Subcutaneous abdominal adipose tissue (tissue), 5 donors: Measurements from ENCODE around the gene CPEB3.

ENCODE experiments used
- H3K27ac ChIP-seq: one replicate; pipeline ENCODE4 v1.7.0; 2013; ENCODE audit warnings: low read depth, mild to moderate bottlenecking, inconsistent platforms, low read length, moderate library complexity
- H3K27me3 ChIP-seq, 5 donors: one replicate each; pipeline ENCODE4 v1.7.0; 2013; ENCODE audit warnings: low read length in 5 of 5, inconsistent platforms in 1 of 5; ENCODE audit not compliant: control insufficient read depth in 5 of 5, insufficient read depth in 4 of 5
- H3K36me3 ChIP-seq, 5 donors: one replicate each; pipeline ENCODE4 v1.7.0; 2013; ENCODE audit warnings: low read length in 5 of 5; ENCODE audit not compliant: control insufficient read depth in 5 of 5, insufficient read depth in 5 of 5
- H3K4me1 ChIP-seq, 5 donors: one replicate each; pipeline ENCODE4 v1.7.0; 2013; ENCODE audit warnings: low read length in 5 of 5, mild to moderate bottlenecking in 3 of 5, moderate library complexity in 1 of 5; ENCODE audit not compliant: control insufficient read depth in 5 of 5, insufficient read depth in 5 of 5
- H3K4me3 ChIP-seq, 5 donors: one replicate each; pipeline ENCODE4 v1.7.0; 2013; ENCODE audit warnings: low read length in 5 of 5, low read depth in 1 of 5
- H3K9ac ChIP-seq, 5 donors: one replicate each; pipeline ENCODE4 v1.7.0; 2013; ENCODE audit warnings: low read length in 5 of 5, mild to moderate bottlenecking in 4 of 5, moderate library complexity in 3 of 5
- H3K9me3 ChIP-seq, 5 donors: one replicate each; pipeline ENCODE4 v1.7.0; 2013; ENCODE audit warnings: low read length in 5 of 5; ENCODE audit not compliant: control insufficient read depth in 5 of 5
- donor health status: healthy.
- donor health status: healthy.
- donor health status: healthy.
- donor health status: healthy.
- donor health status: healthy.

CPEB3 gene

DNA sequence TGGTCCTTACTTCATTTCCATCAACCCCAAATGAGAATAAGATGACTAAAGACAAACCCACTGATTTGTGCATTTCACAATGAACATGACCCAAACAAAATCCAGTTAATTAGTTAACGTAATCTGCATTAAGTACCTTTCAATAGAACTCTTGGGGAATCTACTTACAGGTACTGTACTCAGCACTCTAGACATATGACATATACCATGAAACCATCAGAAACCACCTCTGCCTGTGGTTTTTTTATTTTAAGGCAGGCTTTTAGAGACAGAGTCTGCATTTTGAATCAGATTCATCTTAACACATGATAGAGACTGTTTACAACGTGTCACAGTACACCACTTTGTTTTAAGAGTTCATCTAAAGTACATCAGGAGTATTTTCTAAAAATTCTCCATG, 198.9 kb downstream of the CPEB3 start:
- H3K4me3 ChIP-seq, result no peak overlapping the region
- no peak overlapping the region for H3K9ac ChIP-seq
- H3K27me3 ChIP-seq, result no peaks in the 10 kb centered on the region
- no peaks in the 10 kb centered on the region for H3K9me3 ChIP-seq
- no peaks in the 10 kb centered on the region for H3K36me3 ChIP-seq
- H3K4me1 ChIP-seq, result peaks cover 0 to 6% (median 3%) of the 10 kb centered on the region in 5 donors
- no peak overlapping the region for H3K27ac ChIP-seq

DNA sequence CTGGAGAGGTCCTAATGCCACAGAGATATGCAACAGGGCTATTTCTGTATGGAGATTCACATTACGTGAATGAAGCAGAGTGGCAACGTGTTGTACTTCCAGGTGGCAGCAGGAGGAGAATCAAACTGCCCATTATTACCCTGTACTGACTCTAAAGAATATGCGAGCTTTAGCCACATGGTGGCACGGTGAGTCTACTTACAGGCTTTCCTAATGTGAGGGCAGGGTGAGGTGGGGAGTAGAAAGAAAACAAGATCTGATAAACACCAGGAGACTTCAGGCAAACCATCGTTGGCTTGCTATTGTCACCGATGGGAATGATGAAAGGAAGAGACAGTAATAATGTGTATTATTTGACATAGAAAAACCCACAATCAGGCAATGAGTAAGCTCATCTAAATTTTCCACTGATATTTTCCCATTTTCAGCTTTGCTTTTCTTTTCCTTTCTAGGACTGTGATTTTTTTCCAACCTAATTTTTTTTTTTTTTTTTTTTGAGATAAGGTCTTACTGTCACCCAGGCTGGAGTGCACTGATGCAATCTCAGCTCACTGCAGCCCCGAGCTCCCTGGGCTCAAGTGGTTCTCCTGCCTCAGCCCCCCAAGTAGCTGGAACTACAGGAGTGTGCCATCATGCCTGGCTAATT, 203.0 kb downstream of the CPEB3 start:
- Histone ChIP-seq H3K4me3 (no peak overlapping the region), H3K9me3 (no peaks in the 10 kb centered on the region), H3K27me3 (no peaks in the 10 kb centered on the region), H3K9ac (peak overlapping the region in 2 of 5 donors; percentile 11 to 28), H3K36me3 (peaks cover 0 to 2% (median 0%) of the 10 kb centered on the region in 5 donors), H3K4me1 (peaks cover 0 to 6% (median 3%) of the 10 kb centered on the region in 5 donors), H3K27ac (no peak overlapping the region)

DNA sequence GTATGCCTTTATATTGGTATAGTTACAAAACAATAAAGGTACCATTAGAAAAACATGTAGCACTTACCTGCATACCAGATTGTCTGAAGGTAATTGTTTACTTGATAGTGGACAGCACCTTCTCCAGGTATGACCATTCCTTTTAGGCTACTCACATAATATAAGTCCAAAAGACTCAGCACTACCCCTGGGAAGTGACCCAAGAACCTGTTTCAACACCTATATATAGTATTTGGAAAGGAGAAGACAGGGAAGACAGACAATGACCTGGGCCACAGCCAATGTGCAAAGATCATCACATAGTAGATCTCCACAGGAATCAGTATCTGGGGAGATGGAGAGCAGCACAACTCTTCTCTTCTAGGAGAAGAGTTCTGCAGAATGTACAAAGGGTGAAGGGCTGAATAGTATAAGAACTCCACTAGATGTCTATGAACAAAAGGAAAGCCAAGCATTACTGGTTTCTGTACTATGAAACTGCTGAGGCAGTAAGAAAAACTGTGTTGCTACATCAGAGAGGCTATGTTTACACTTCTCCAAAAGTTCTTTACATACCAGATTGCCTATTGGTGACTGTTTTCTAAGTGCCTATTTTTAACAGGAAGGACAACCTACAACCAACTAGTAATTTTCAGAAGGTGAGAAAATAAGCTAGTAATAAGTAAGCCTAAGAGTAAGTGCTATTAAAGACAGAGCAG, 208.1 kb downstream of the CPEB3 start:
- H3K27me3 ChIP-seq, result no peaks in the 10 kb centered on the region
- H3K9ac ChIP-seq, result no peak overlapping the region
- peaks cover 13 to 31% (median 18%) of the 10 kb centered on the region in 5 donors for H3K36me3 ChIP-seq
- H3K4me3 ChIP-seq, result no peak overlapping the region
- H3K4me1 ChIP-seq, result peaks cover 0 to 3% (median 0%) of the 10 kb centered on the region in 5 donors
- H3K9me3 ChIP-seq, result no peaks in the 10 kb centered on the region
- H3K27ac ChIP-seq, result no peak overlapping the region

DNA sequence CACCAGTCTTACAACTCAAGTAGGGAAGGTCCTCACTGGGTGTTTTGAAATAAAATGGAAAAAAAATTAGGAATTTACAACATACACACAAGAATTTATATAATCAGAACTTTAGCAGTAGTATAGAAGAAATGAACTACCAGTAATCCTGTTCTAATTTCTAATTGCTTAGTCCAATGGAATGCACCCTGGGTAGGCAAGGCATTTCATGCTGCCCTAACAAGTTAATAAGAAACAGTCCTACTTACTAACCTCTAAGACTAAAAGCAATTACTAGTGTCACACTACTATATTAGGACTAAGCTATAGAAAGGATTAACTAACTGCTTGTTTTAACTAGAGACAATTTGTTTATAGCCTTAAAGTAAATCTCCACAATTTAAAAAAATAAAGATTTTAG, 209.2 kb downstream of the CPEB3 start:
- Histone ChIP-seq H3K4me3 (no peak overlapping the region), H3K4me1 (no peaks in the 10 kb centered on the region), H3K9ac (no peak overlapping the region), H3K36me3 (peaks cover 13 to 31% (median 18%) of the 10 kb centered on the region in 5 donors), H3K27ac (no peak overlapping the region), H3K27me3 (no peaks in the 10 kb centered on the region), H3K9me3 (no peaks in the 10 kb centered on the region)

DNA sequence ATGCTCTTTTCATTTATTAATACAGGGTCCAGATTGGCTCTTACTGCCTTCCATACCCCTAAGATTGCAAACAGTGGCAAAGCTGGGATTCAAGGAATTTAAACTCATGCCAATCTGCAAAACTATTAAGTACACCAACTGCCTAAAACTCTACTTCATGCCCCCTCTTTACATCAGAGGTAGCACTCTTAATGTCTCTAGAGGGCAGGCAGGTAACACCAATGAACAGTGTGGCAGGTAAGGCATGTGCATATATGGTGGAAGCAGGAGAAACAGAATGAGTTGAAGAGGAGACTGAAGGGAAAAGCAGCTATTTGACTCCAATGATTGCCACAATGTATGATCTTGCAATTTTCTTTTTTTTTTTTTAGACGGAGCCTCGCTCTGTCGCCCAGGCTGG, 210.6 kb downstream of the CPEB3 start:
- Histone ChIP-seq H3K4me1 (no peaks in the 10 kb centered on the region), H3K9ac (no peak overlapping the region), H3K36me3 (peaks cover 13 to 29% (median 21%) of the 10 kb centered on the region in 5 donors), H3K4me3 (no peak overlapping the region), H3K27ac (no peak overlapping the region), H3K27me3 (no peaks in the 10 kb centered on the region), H3K9me3 (no peaks in the 10 kb centered on the region)

DNA sequence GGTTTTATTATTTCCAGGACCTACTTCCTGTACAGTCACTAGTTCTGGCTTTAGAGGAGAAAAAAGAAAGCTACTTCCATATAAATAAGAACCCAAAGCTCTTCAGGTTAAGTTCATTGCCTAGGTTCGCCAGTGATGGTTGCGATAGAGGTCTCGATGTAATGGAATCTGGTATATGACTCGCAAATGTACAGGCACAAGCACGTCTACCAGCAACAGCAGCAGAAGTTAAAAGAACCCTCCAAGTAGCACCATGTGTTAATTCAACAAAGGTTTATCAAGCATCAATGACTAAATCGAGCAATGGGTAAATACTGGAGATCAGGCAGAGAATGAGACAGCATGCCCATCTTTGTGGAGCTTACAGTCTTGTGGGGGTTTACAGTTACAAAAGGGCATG, 211.9 kb downstream of the CPEB3 start:
- Histone ChIP-seq H3K4me3 (no peak overlapping the region), H3K9ac (no peak overlapping the region), H3K9me3 (no peaks in the 10 kb centered on the region), H3K36me3 (peaks cover 18 to 31% (median 22%) of the 10 kb centered on the region in 5 donors), H3K4me1 (no peaks in the 10 kb centered on the region), H3K27me3 (no peaks in the 10 kb centered on the region), H3K27ac (no peak overlapping the region)

DNA sequence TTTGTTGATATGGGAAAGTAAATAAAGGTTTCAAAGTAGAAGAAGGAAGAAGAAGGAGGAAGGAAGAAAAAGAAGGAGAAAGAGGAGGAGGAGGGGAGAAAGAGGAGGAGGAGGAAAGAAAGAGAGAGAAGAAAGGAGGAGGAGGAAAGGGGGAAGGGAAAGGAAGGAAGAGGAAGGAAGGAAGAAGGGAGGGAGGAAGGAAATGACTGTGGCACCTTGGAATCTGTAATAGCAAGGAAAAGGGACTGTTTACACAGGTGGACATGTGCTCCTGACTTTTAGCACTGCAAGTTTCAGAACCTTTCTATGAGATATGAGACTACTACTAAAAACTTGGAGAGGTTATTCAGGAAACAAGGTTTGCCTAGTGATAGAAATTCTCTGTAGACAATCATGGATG, 214.2 kb downstream of the CPEB3 start:
- H3K4me3 ChIP-seq, result no peak overlapping the region
- H3K9ac ChIP-seq, result no peak overlapping the region
- H3K27me3 ChIP-seq, result no peaks in the 10 kb centered on the region
- H3K36me3 ChIP-seq, result peaks cover 18 to 36% (median 22%) of the 10 kb centered on the region in 5 donors
- H3K9me3 ChIP-seq, result no peaks in the 10 kb centered on the region
- no peak overlapping the region for H3K27ac ChIP-seq
- no peaks in the 10 kb centered on the region for H3K4me1 ChIP-seq

DNA sequence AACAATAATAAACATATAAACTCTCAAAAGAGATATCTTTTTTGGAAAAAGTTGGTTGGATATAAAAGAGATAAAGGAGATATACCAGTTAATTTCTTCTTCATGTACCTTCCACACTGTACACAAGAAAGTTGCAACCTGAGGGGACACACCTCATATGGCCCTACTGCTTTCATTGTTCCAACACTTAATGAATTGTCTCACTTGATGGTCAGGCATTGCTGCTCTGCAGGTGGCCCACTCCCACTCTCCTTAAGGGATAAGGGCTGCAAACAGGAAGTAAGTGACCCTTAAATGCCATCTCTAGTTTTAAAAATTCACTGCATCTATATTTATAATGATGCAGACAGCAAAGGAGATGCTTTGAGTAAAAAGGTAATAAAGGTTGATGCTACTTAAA, 215.0 kb downstream of the CPEB3 start:
- no peak overlapping the region for H3K9ac ChIP-seq

DNA sequence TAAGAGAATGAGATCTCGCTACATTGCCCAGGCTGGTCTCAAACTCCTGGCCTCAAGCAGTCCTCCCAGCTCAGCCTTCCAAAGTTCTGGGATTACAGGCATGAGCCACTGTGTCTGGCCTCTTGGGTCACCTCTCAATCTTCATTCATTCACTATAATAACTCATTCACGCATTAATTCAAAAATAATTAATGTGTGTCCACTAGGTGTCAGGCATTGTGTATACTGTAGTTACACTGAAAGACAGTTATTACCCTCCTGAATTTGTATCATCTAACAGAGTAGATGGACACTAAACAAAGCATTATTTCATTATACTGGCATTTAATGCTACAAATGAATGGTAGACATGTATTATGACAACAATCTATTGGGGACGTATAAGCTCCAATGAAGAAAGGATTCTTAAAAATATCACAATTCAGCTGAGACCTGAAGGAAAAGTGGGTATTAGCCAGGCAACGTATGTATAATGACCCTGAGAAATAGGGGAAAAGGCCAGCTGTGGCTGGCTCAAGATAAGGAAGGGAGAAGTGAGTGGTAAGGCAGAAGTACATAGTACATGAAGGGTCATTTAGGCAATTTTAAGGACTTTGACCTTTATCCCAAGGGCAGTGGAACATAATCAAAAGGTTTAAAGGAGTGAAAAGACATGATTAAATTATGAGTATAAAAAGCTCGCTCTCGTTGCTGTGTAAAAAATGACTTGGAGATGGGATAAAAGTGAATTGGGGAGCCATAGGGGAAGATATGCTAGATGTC, 216.6 kb downstream of the CPEB3 start:
- Histone ChIP-seq H3K36me3 (peaks cover 6 to 28% (median 12%) of the 10 kb centered on the region in 5 donors), H3K4me3 (no peak overlapping the region), H3K9ac (no peak overlapping the region), H3K9me3 (no peaks in the 10 kb centered on the region), H3K27me3 (no peaks in the 10 kb centered on the region), H3K4me1 (peaks cover 0 to 4% (median 0%) of the 10 kb centered on the region in 5 donors), H3K27ac (no peak overlapping the region)

More for the DNA sequence above, 215.0 kb downstream of the CPEB3 start:
- no peaks in the 10 kb centered on the region for H3K9me3 ChIP-seq
- no peaks in the 10 kb centered on the region for H3K27me3 ChIP-seq
- H3K36me3 ChIP-seq, result peaks cover 13 to 33% (median 15%) of the 10 kb centered on the region in 5 donors
- no peak overlapping the region for H3K4me3 ChIP-seq
- H3K27ac ChIP-seq, result no peak overlapping the region
- H3K4me1 ChIP-seq, result no peaks in the 10 kb centered on the region

DNA sequence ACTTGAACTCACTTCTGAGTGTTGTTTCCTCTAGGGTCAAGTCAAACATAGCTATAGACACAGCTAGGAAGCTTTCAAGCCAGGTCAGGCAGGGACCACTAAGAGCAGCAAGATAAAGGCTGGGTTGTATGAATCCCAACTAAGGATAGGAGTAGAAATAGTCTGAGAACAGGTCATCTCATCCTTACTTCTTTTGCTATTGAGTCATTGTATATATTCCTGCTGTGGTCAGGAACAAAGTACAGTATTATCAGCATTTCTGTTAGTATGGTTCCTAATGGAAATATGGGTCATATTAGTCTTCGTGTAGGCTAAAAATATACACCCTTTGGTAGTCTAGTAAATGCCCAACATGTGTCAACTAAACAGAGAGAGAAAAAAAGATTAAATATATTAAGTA, 222.0 kb downstream of the CPEB3 start:
- peaks cover 0 to 6% (median 0%) of the 10 kb centered on the region in 5 donors for H3K36me3 ChIP-seq
- H3K27ac ChIP-seq, result no peak overlapping the region
- H3K4me3 ChIP-seq, result no peak overlapping the region
- no peak overlapping the region for H3K9ac ChIP-seq
- H3K27me3 ChIP-seq, result no peaks in the 10 kb centered on the region
- peaks cover 0 to 4% (median 0%) of the 10 kb centered on the region in 5 donors for H3K4me1 ChIP-seq
- no peaks in the 10 kb centered on the region for H3K9me3 ChIP-seq
